IPS DF 19.7 (cell line): Measurements from ENCODE around the gene APLP1.
"Not testable (repeated sequence)": the region's sequence is repeated elsewhere in the genome, so short reads cannot be mapped to it uniquely, and the experiment has no call there.

Source experiments
- DNase-seq: peaks from one replicate; pipeline ENCODE4 v3.0.0-alpha.2; 2013; ENCODE audit warnings: low read depth, low spot score

Gene APLP1

DNA sequence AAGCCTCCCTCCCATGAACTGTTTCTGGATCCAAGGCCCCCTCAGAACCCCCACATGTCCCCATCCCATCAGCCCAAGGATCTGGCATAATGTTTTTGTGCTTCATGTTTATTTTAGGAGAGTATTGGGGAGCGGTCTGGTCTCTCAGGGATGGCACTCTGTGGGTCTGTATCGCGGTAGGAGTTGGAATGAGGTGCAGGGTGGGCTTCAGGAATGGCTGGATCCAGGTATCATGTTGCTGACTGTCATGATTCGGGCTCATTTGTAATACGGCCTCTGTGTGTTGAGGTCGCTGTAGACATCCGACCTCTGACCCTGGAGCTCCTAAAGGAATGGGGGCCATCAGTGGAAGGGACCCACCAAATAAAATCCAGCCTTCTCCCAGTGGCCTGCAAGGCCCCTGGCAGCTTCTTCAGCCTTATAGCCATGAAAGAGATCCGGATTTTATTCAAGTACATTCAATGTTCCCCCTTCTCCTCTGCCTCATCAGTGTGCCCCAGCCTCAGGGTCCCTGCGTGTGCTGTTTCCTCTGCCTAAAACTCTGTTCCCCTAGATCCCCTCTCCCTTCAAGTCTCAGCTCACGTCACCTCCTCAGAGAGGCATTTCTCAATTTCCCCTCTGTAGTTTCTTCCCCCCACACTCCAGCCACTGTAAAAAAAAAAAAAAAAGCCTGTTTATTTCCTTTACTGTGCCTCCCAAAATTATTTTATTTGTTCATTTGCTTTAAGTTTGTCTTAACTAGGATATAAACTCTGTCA is 36.1 kb downstream of the APLP1 start:
- DNase-seq: no peak

DNA sequence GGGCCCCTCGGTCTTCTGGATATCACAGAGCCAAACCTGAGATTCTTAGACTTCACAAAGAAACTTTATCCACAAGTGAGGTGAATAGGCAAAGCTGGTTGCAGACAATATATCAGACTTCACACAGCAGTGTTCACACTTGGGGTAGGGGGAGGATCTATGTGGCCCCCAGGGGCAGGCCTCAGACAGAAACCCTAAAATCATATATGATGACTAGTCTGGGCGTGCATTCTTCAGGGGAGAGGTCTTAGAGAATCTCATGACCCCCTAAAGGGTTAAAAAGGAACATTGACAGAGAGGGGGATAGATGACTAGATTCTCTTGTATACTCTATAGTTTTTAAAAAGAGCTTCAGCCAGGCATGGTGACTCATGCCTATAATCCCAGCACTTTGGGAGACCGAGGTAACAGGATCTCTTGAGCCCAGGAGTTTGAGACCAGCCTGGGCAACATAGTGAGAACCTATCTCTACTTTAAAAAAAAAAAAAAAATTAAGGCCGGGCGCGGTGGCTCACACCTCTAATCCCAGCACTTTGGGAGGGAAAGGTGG is 36.9 kb downstream of the APLP1 start:
- DNase-seq: no peak

DNA sequence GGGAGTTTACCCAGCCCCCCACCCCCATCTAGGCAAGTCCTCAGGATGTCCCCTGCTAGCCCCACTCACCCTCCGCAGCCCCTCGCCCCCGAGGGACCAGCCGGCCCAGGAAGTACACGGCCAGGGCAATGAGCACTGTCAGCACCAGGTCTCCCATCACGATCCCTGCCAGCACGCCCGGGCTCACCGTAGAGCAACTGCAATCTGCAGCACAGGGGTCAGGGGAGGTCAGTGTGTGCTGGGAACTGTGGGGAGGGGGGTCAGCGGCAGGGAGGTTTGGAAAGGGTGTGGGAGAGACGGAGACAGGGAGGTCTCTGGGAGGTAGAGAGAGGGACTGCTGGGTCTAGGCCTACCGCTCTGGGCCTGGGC is 39.0 kb downstream of the APLP1 start:
- no peak for DNase-seq

GRCh38 chr19:35908010-35908441 is 39.7 kb downstream of the APLP1 start, which contains the start of gene TYROBP:
TYROBP (minus strand) TSS chr19:35908295; CDS start chr19:35908228, 67 bp downstream.
- DNase-seq: no peak

- DNase-seq: no peak
Observed at GRCh38 chr19:35908973-35909683, 40.8 kb downstream of the APLP1 start.

DNA sequence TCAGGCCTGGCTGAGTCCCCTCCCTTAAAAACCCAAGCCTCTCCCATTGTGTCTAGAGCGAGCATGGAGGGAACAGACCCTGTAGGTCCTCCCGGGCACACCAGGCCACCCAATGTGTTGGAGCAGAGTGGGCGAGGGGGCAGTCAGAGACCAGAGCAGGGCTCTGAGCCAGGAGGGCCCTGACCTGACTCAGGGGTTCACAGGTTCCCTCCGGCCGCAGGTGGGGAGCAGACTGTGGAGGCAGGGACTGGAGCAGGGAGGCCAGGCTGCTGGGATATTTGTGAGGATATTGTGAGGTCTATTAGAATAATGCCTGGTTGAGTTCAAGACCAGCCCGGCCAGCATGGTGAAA is 41.3 kb downstream of the APLP1 start:
- DNase-seq: no peak

GRCh38 chr19:35910355-35910754 is 42.0 kb downstream of the APLP1 start:
- not testable (repeated sequence) for DNase-seq

- no peak for DNase-seq
Observed at GRCh38 chr19:35911173-35911572, 42.8 kb downstream of the APLP1 start.

- no peak for DNase-seq
Observed at GRCh38 chr19:35911790-35912189, 43.4 kb downstream of the APLP1 start.

GRCh38 chr19:35913589-35913988 is 45.2 kb downstream of the APLP1 start:
- no peak for DNase-seq

DNA sequence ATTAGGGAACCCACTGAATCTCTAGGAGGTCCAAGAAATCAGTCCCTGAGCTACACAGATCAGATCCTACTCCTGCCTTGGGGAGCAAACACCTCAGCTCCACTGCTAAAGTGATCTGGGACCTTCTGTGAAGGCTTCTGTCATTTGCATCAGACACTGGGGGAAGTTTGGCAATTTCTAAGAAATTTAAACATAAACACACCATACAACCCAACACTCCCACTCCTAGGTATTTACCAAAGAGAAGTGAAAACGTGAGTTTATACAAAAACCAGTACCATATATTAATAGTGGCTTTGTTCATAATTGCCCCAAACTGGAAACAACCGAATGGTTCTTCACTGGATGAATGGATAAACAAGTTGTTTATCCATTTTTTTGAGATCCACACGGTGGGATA is 47.1 kb downstream of the APLP1 start:
- DNase-seq: no peak

- no peak for DNase-seq
Observed at GRCh38 chr19:35919306-35919705, 50.9 kb downstream of the APLP1 start.

GRCh38 chr19:35921012-35921411 is 52.6 kb downstream of the APLP1 start:
- DNase-seq: no peak

GRCh38 chr19:35925501-35925900 is 57.1 kb downstream of the APLP1 start:
- no peak for DNase-seq

DNA sequence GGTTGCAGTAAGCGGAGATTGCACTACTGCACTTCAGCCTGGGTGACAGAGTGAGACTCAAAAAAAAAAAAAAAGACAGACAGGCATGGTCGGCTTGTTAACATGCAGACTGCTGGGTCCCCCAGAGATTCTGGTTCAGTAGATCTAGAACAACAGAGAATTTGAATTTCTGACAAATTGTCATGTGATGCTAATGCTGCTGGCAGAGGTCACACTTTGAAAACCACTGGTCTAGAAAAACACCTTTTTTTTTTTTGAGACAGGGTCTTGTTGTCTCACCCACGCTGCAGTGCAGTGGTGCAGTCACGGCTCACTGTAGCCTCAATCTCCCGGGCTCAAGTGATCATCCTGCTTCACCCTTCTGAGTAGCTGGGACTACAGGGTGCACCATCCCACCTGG is 60.1 kb downstream of the APLP1 start:
- DNase-seq: no peak
